ENCODE results near the gene PEPD. TPM values are rescaled to one million over a fixed set of nuclear protein-coding genes. Genes with fewer than 3 reads are reported as not detected.

The PEPD gene
- total RNA-seq, 1 donor from 2014 or later = 21.1 TPM

- intact Hi-C loops (cut with micrococcal nuclease) = no loop called here
- H3K27me3 Mint-ChIP-seq = no peaks in the 10 kb centered on the region
- H3K27ac Mint-ChIP-seq = no peak overlapping the region
- no peak for DNase-seq
- no peaks in the 10 kb centered on the region for H3K36me3 Mint-ChIP-seq (ENCODE audit: low read depth)
- no peaks in the 10 kb centered on the region for H3K9me3 Mint-ChIP-seq
- no peaks in the 10 kb centered on the region for H3K4me1 Mint-ChIP-seq
- no peak overlapping the region for H3K4me3 Mint-ChIP-seq
These were observed 32.8 kb upstream of the PEPD start for GRCh38 chr19:33554391-33554790.

- no peak for DNase-seq
- intact Hi-C loops (cut with micrococcal nuclease) = no loop called here
- no peaks in the 10 kb centered on the region for H3K4me1 Mint-ChIP-seq
- no peaks in the 10 kb centered on the region for H3K9me3 Mint-ChIP-seq
- no peaks in the 10 kb centered on the region for H3K36me3 Mint-ChIP-seq (ENCODE audit: low read depth)
- no peaks in the 10 kb centered on the region for H3K27me3 Mint-ChIP-seq
- no peak overlapping the region for H3K27ac Mint-ChIP-seq
- no peak overlapping the region for H3K4me3 Mint-ChIP-seq
These were observed 32.1 kb upstream of the PEPD start for GRCh38 chr19:33553530-33554310.

- H3K4me3 Mint-ChIP-seq = no peak overlapping the region
- intact Hi-C loops (cut with micrococcal nuclease) = no loop called here
These were observed 31.3 kb upstream of the PEPD start for GRCh38 chr19:33552928-33553279.

GRCh38 chr19:33552191-33552927 is 30.8 kb upstream of the PEPD start:
- Mint-ChIP-seq H3K27me3 (no peaks in the 10 kb centered on the region), H3K27ac (no peak overlapping the region), H3K4me3 (no peak overlapping the region), H3K4me1 (no peaks in the 10 kb centered on the region), H3K36me3 (ENCODE audit: low read depth) (no peaks in the 10 kb centered on the region), H3K9me3 (no peaks in the 10 kb centered on the region)
- no peak for DNase-seq
- intact Hi-C loops (cut with micrococcal nuclease) = no loop called here

More at GRCh38 chr19:33552928-33553279, 31.3 kb upstream of the PEPD start:
- Mint-ChIP-seq H3K9me3 (no peaks in the 10 kb centered on the region), H3K4me1 (no peaks in the 10 kb centered on the region), H3K36me3 (ENCODE audit: low read depth) (no peaks in the 10 kb centered on the region), H3K27me3 (no peaks in the 10 kb centered on the region), H3K27ac (no peak overlapping the region)
- no peak for DNase-seq

- Mint-ChIP-seq H3K9me3 (no peaks in the 10 kb centered on the region), H3K4me3 (no peak overlapping the region), H3K27ac (no peak overlapping the region), H3K27me3 (no peaks in the 10 kb centered on the region), H3K36me3 (ENCODE audit: low read depth) (no peaks in the 10 kb centered on the region), H3K4me1 (no peaks in the 10 kb centered on the region)
- no peak for DNase-seq
- intact Hi-C loops (cut with micrococcal nuclease) = no loop called here
These were observed 30.1 kb upstream of the PEPD start for GRCh38 chr19:33551676-33552075.

GRCh38 chr19:33550768-33551167 is 29.2 kb upstream of the PEPD start:
- DNase-seq = no peak
- Mint-ChIP-seq H3K36me3 (ENCODE audit: low read depth) (no peaks in the 10 kb centered on the region), H3K4me3 (no peak overlapping the region), H3K4me1 (no peaks in the 10 kb centered on the region), H3K27me3 (no peaks in the 10 kb centered on the region), H3K27ac (no peak overlapping the region), H3K9me3 (no peaks in the 10 kb centered on the region)
- intact Hi-C loops (cut with micrococcal nuclease) = no loop called here

GRCh38 chr19:33547676-33548075 is 26.1 kb upstream of the PEPD start:
- DNase-seq = no peak
- H3K4me1 Mint-ChIP-seq = no peaks in the 10 kb centered on the region
- H3K9me3 Mint-ChIP-seq = no peaks in the 10 kb centered on the region
- H3K4me3 Mint-ChIP-seq = no peak overlapping the region
- H3K27ac Mint-ChIP-seq = no peak overlapping the region
- no peaks in the 10 kb centered on the region for H3K27me3 Mint-ChIP-seq
- no peaks in the 10 kb centered on the region for H3K36me3 Mint-ChIP-seq (ENCODE audit: low read depth)
- intact Hi-C loops (cut with micrococcal nuclease) = no loop called here

- H3K4me3 Mint-ChIP-seq = no peak overlapping the region
- no peak overlapping the region for H3K27ac Mint-ChIP-seq
- H3K4me1 Mint-ChIP-seq = no peaks in the 10 kb centered on the region
- DNase-seq = no peak
- H3K36me3 Mint-ChIP-seq (ENCODE audit: low read depth) = no peaks in the 10 kb centered on the region
- no peaks in the 10 kb centered on the region for H3K27me3 Mint-ChIP-seq
- intact Hi-C loops (cut with micrococcal nuclease) = no loop called here
- no peaks in the 10 kb centered on the region for H3K9me3 Mint-ChIP-seq
These were observed 25.1 kb upstream of the PEPD start for GRCh38 chr19:33546656-33547055.

GRCh38 chr19:33545217-33545981 is 23.8 kb upstream of the PEPD start:
- intact Hi-C loops (cut with micrococcal nuclease) = no loop called here

GRCh38 chr19:33535226-33535625 is 13.6 kb upstream of the PEPD start:
- H3K9me3 Mint-ChIP-seq = no peaks in the 10 kb centered on the region
- H3K27ac Mint-ChIP-seq = no peak overlapping the region
- no peaks in the 10 kb centered on the region for H3K4me1 Mint-ChIP-seq
- no peaks in the 10 kb centered on the region for H3K27me3 Mint-ChIP-seq
- intact Hi-C loops (cut with micrococcal nuclease) = no loop called here
- H3K36me3 Mint-ChIP-seq (ENCODE audit: low read depth) = no peaks in the 10 kb centered on the region
- no peak for DNase-seq
- H3K4me3 Mint-ChIP-seq = no peak overlapping the region

More at GRCh38 chr19:33545217-33545981, 23.8 kb upstream of the PEPD start:
- Mint-ChIP-seq H3K4me1 (no peaks in the 10 kb centered on the region), H3K27me3 (no peaks in the 10 kb centered on the region), H3K27ac (no peak overlapping the region), H3K4me3 (no peak overlapping the region), H3K9me3 (no peaks in the 10 kb centered on the region), H3K36me3 (ENCODE audit: low read depth) (no peaks in the 10 kb centered on the region)
- DNase-seq = no peak

- Mint-ChIP-seq H3K27me3 (no peaks in the 10 kb centered on the region), H3K4me1 (no peaks in the 10 kb centered on the region), H3K9me3 (no peaks in the 10 kb centered on the region), H3K27ac (no peak overlapping the region), H3K4me3 (no peak overlapping the region), H3K36me3 (ENCODE audit: low read depth) (no peaks in the 10 kb centered on the region)
- intact Hi-C loops (cut with micrococcal nuclease) = no loop called here
- DNase-seq = no peak
These were observed 11.4 kb upstream of the PEPD start for GRCh38 chr19:33532859-33533460.

- H3K36me3 Mint-ChIP-seq (ENCODE audit: low read depth) = no peaks in the 10 kb centered on the region
- H3K9me3 Mint-ChIP-seq = no peaks in the 10 kb centered on the region
- no peaks in the 10 kb centered on the region for H3K27me3 Mint-ChIP-seq
- intact Hi-C loops (cut with micrococcal nuclease) = no loop called here
- no peak for DNase-seq
- H3K4me1 Mint-ChIP-seq = no peaks in the 10 kb centered on the region
- no peak overlapping the region for H3K4me3 Mint-ChIP-seq
- no peak overlapping the region for H3K27ac Mint-ChIP-seq
These were observed 9.3 kb upstream of the PEPD start for GRCh38 chr19:33530842-33531241.

- H3K27ac Mint-ChIP-seq = no peak overlapping the region
- H3K27me3 Mint-ChIP-seq = no peaks in the 10 kb centered on the region
- H3K36me3 Mint-ChIP-seq (ENCODE audit: low read depth) = no peaks in the 10 kb centered on the region
- intact Hi-C loops (cut with micrococcal nuclease) = no loop called here
- H3K4me3 Mint-ChIP-seq = no peak overlapping the region
- DNase-seq = no peak
- H3K9me3 Mint-ChIP-seq = no peaks in the 10 kb centered on the region
- no peaks in the 10 kb centered on the region for H3K4me1 Mint-ChIP-seq
These were observed 8.7 kb upstream of the PEPD start for GRCh38 chr19:33530296-33530695.

All from activated CD4-positive, alpha-beta T cell treated with anti-CD3 and anti-CD28 coated beads, Interleukin-2, amount 10 ng/mL, durations not matched to agents 24 days and 14 days (primary cell).